Gastrocnemius medialis (tissue), 4 donors: ENCODE results near the gene KPNA6.

Experiments used
- CTCF ChIP-seq, 5 experiments: fragments of 450-650 bp in 3 of 5; fragments of 200-600 bp in 2 of 5; sonication (generic) in 2 of 5; IDR thresholded peaks in 4 of 5; conservative IDR thresholded peaks in 1 of 5; 1 replicate in 4 of 5; 2 replicates in 1 of 5; pipeline ENCODE4 v1.5.1; 2016 to 2019; ENCODE audit warnings: antibody characterized with exemption in 5 of 5, mild to moderate bottlenecking in 3 of 5, moderate library complexity in 3 of 5
- POLR2A ChIP-seq, 2 donors: fragments of 450-650 bp; IDR thresholded peaks; one replicate each; pipeline ENCODE4 v1.6.1; 2017; ENCODE audit warnings: antibody characterized with exemption in 2 of 2, mild to moderate bottlenecking in 2 of 2, moderate library complexity in 2 of 2

GRCh38 chr1:32142446-32143301, 34.8 kb downstream of the KPNA6 start:
- TF ChIP-seq CTCF (IDR thresholded peaks at IDR 0.05 in 4 of 5, conservative IDR thresholded peaks at IDR 0.05 in 1 of 5): no peak
- no peak for TF ChIP-seq POLR2A (IDR thresholded peaks at IDR 0.05)
